Brain pericyte (primary cell): ENCODE measurements around the gene DNASE2.
"Not testable (repeated sequence)": the region's sequence is repeated elsewhere in the genome, so short reads cannot be mapped to it uniquely, and the experiment has no call there.

Source experiments
- DNase-seq: peaks from one replicate; pipeline ENCODE4 v3.0.0-alpha.2; 2012; ENCODE audit warnings: low read depth, low spot score

DNASE2 gene, protein sequence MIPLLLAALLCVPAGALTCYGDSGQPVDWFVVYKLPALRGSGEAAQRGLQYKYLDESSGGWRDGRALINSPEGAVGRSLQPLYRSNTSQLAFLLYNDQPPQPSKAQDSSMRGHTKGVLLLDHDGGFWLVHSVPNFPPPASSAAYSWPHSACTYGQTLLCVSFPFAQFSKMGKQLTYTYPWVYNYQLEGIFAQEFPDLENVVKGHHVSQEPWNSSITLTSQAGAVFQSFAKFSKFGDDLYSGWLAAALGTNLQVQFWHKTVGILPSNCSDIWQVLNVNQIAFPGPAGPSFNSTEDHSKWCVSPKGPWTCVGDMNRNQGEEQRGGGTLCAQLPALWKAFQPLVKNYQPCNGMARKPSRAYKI

DNA sequence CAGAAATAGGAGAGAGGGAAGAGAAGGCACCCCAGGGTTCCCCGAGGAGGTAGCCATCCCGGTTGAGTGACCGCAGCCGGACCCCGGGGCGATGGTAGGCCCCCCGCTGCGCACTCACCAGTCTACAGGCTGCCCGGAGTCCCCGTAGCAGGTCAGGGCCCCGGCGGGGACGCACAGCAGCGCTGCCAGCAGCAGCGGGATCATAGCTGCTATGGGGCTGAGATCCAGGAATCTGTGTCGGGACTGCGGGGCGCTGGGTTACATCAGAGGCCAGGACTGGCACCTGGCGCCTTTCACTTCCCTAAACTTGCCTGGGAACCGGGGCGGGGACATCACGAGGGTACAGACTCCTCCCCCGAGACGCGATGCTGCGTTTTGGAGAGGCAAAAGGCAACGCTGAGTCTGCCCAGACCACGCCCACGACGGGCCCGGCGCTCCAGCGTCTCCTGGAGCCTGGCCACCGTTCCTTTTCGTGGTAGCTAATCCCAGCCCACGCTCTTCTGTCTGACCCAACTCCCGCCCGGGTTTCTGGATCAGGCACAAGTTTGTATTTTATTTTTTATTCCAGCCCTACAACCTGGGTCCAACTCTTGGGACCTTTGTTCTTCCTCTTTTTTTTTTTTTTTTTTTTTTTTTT is at the start of gene DNASE2:
Gene DNASE2, minus strand, starts transcription at position 278 of the 637 bp plus-strand sequence. Its CDS starts 74 bp downstream, at position 204.
- DNase-seq: peak; percentile 26

DNA sequence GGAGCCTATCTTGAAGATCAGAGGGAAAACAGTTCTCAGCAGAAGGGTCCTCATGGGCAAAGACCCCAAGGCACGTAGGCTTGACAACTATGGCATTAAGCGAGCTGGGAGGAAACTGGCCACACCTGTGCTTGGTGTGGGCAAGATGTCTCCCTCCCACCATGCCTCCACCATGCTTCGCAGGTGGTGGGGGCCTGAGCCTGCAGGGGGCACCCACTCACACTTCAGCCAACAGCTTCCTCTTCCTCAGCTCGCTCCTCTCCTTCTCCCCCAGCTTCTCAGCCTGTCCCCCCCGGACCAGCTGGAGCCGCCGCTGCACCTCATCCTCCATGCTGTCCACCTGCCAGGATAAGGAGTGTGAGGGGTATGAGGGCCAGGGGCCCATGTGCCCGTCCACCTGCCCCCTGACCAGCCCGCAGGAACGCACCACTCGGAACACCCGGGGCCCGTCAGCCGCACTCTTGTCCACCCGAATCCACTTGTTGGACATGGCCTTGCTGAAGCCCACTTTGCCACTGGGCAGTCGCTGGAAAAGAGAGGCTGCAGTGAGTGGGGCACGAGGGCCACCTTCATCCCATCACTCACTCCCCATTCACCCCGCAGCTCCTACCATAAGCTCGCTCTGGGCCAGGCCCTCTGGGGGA is 48.9 kb upstream of the DNASE2 start:
- DNase-seq: no peak

DNA sequence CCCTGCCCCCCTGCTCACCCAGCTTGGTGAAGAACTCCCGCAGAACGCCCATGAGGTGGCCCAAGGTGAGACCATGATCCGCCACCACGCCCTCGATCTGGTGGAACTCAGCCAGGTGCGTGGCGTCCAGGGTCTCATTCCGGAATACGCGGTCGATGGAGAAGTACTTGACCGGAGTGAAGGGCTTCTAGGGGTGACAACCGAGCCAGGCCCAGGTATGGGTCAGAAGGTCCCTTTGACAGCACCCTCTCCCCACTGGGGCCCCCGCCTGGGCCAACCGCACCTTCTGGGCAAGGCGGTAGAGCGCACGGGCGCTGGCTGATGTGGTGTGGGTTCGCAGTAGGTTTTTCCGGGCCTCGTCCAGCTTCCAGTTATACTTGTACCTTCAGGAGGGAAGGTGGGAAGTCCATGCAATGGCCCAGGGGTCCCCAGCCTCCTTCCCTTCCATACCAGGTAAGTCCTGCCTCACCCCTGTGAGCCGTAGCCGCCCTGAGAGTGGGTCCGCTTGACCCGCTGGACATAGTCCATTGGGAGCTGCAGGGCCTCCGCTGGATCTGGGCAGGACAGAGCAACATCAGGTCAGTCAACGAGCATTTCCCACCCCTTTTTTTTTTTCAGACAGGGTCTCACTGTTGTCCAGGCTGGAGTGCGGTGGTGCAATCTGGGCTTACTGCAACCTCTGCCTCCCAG is 43.5 kb upstream of the DNASE2 start:
- no peak for DNase-seq

DNA sequence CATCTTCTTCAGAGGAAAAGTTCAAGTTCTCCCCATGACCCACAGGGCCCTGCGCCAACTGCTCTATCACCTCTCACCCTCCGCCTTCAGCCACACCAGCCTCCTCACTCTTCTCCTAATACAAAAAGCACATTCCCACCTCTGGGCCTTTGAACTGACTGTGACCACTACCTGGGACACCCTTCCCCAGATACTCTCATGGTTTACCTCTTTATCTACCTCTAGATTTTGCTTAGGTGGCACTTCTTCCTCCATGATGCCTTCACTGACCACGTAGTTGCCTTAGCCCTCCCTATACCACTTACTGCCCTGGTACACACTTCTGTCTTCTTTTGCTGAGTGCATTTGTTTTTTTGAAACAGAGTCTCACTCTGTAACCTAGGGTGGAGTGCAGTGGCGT is 41.7 kb upstream of the DNASE2 start:
- DNase-seq: no peak

GRCh38 chr19:12921047-12921446 is 39.8 kb upstream of the DNASE2 start:
- no peak for DNase-seq

GRCh38 chr19:12918253-12918652 is 37.0 kb upstream of the DNASE2 start:
- no peak for DNase-seq

GRCh38 chr19:12915860-12916259 is 34.6 kb upstream of the DNASE2 start:
- not testable (repeated sequence) for DNase-seq

- no peak for DNase-seq
Measured at GRCh38 chr19:12913851-12914690, 32.8 kb upstream of the DNASE2 start.

DNA sequence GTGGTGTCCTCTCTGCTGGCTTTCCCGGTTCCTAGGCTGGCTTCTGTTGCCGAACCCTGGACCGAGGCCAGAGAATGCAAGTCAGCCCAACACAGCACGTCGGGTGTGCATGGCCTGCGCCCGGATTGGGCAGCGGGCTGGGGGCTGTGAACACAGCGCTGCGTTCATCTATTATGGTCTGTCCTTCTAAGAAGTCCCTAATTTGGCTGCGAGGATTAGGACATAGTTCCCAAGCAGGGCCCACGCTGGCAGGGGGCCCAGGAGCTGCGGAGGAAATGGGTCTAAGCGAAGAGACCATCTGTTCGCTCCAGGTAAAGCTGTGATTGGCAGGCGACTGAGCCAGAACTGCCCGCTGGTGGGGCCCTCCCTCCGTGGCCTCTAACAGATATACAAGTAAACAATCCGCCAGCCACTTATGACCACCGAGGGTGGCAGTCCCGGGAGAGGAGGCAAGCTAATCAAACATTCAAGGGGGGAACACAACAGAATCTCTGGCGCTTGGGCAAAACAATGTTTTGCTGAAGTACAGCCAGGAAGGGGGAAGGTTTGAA is 31.8 kb upstream of the DNASE2 start:
- DNase-seq: no peak

DNA sequence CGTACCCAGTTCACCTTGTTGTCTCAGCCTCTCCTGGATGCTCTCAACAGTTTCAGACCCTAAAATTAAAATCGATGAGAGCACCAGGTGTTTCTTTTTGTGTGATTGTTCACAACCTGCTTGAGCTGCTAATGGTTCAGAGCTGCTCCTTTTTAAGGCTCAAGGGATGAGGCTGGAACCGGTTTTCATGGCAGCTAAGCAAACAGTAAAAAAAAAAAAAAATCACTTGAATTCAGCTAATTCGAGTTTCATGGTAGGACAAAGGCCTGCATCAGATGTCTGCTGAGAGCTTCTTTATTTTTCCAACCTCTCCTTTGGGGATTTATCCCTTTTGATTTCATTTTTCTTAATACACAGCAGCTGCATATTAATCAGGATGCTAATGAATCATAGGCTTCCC is 31.3 kb upstream of the DNASE2 start:
- DNase-seq: no peak

- DNase-seq: no peak
Measured at GRCh38 chr19:12907166-12907565, 25.9 kb upstream of the DNASE2 start.

GRCh38 chr19:12899891-12900518 is 18.8 kb upstream of the DNASE2 start:
- no peak for DNase-seq

DNA sequence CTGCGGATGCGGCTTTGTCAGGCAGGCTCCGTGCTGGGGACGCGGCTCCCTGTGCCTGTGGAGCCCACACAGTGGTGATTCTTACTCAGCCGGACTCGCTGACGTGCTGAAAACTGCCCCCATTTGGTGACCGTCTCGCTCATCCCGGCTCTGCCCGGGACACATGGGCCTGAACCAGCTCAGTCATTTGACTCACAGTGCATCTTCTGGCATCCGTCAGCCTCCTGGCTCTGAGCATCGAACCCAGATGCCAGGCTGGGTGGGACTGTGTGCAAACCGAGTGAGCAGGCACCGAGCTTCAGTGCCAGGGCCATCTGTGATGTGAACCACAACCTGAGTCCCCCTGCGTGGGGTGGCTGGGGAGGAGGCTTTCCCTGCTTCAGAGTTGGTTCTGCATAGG is 15.2 kb upstream of the DNASE2 start:
- DNase-seq: no peak

DNA sequence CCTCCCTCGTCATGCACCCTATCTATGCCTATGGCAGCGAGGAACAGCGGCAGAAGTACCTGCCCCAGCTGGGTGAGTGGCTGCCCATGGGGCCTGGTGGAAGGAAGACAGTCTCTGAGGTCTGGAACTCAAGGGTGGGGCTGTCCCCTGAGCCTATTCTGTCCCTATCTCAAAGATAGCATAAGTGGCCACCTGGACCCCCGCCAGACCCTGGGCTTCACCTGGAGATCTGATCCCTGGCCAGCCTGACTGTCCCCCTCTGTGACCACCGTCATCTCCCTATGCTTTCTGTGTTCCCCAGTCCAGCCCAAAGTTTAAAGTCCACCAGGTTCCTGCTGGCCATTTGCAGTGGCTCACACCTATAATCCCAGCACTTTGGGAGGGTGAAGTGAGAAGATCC is 12.3 kb upstream of the DNASE2 start:
- DNase-seq: no peak

DNA sequence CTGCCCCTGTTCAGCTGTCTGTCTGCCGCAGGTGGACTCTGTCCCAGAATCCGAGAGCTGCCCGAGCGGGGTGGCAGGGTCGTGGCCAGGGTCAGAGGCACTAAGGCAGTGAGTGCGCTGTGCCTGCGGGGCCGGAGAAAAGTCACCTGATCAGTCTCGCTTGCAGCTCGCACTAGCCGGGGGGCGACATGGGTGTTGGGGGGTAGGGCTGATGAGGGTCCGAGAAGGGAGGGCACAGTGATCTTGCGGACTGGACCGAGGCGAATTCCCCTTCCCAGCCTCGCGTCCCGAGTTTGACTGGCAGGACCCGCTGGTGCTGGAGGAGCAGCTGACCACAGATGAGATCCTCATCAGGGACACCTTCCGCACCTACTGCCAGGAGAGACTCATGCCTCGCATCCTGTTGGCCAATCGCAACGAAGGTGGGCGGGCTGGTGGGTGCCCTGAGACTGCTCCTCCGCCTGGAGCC is 10.3 kb upstream of the DNASE2 start:
- no peak for DNase-seq

DNA sequence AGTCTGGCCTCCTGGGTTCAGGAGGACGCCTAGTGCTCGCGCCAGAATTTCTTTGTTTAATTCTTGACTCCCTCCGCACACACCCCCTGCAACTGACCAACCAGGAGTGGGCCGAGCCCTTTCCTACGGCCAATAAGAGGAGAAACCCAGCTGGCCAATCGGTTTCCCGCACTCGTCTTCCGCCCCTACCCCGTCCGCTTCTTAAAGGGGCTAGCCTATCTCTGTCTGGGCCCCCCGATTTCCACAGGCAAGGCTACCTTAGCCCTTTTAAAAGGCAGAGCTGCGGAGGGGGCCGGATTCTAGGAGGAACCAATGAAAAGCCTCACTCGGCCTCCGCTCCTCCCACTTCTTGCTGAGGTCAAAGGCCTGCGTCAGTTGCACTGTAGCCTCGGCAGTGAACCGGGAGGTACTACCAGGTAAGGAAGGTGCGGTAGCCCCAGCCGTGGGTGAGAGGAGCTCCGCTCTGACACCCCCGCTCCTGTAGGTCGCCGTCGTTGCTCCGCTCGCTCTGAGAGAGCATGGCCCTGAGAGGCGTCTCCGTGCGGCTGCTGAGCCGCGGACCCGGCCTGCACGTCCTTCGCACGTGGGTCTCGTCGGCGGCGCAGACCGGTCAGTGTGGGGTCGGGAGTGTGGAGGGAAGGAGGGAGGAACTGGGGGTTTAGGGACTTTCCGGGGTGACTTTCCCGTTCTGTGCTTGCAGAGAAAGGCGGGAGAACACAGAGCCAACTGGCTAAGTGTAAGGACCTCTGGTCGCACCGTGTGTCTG is 9.7 kb upstream of the DNASE2 start, which contains the start of gene GCDH:
Gene GCDH, plus strand, starts transcription at position 374 of the 766 bp plus-strand sequence. Its CDS starts 145 bp downstream, at position 519.
- DNase-seq: peak; percentile 91

- DNase-seq: not testable (repeated sequence)
Measured at GRCh38 chr19:12890299-12890786, 9.1 kb upstream of the DNASE2 start.

DNA sequence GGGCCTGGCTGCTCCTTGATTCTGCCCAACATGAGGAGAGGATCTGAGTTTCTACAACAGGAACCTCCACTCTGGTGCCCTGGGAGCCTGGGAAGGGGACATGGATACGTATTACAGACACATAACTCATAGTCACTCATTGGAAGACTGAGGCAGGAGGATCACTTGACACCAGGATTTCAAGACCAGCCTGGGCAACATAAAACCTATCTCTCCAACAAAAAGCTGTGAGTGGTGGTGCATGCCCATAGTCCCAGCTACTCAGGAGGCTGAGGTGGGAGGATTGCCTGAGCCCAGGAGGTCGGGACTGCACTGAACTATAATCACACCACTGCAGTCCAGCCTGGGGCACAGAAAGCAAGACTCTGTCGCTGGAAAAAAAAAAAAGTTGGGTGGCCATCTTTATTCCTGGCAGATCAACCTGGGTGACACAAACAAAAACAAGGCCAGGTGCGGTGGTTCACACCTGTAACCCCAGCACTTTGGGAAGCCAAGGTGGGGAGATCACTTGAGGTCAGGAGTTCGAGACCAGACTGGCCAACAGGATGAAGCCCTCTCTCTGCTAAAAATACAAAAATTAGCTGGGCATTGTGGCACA is 6.9 kb upstream of the DNASE2 start:
- no peak for DNase-seq
